SK-N-SH treated with all-trans-retinoic acid at 6 μM for 48 hours (cell line): ENCODE data around the gene HECA.

Source experiments
- ARNTL ChIP-seq: fragments of 450-650 bp; formaldehyde crosslinking; IDR thresholded peaks from 2 replicates; pipeline ENCODE4 v1.5.0; 2020; ENCODE audit warnings: low read depth, mild to moderate bottlenecking, moderate library complexity, borderline replicate concordance
- BACH2 ChIP-seq: fragments of 250-450 bp; sonication (Bioruptor Pico); IDR thresholded peaks from 2 replicates; pipeline ENCODE4 v1.9.0; 2021; ENCODE audit warnings: mild to moderate bottlenecking, borderline replicate concordance
- CREB5 ChIP-seq: fragments of 250-450 bp; sonication (Bioruptor Pico); IDR thresholded peaks from 2 replicates; pipeline ENCODE4 v1.5.1; 2020; ENCODE audit warnings: low read depth, mild to moderate bottlenecking, moderate library complexity
- CSDC2 ChIP-seq: fragments of 250-450 bp; sonication (Bioruptor Pico); IDR thresholded peaks from 2 replicates; pipeline ENCODE4 v1.5.0; 2020; ENCODE audit warnings: mild to moderate bottlenecking, moderate library complexity
- ISL1 ChIP-seq: fragments of 250-450 bp; sonication (Bioruptor Pico); IDR thresholded peaks from 2 replicates; pipeline ENCODE4 v2.1.2; 2022; ENCODE audit warnings: mild to moderate bottlenecking, moderate library complexity
- PATZ1 ChIP-seq: fragments of 250-450 bp; sonication (Bioruptor Pico); IDR thresholded peaks from 2 replicates; pipeline ENCODE4 v1.8.0; 2020; ENCODE audit warnings: mild to moderate bottlenecking, moderate library complexity, borderline replicate concordance
- POU6F1 ChIP-seq: fragments of 250-450 bp; sonication (Bioruptor Pico); IDR thresholded peaks from 2 replicates; pipeline ENCODE4 v1.8.0; 2021; ENCODE audit warnings: low read depth, mild to moderate bottlenecking, moderate library complexity, borderline replicate concordance
- RARB ChIP-seq: fragments of 250-450 bp; sonication (Bioruptor Pico); IDR thresholded peaks from 2 replicates; pipeline ENCODE4 v1.8.0; 2021; ENCODE audit warnings: mild to moderate bottlenecking, moderate library complexity
- SNAI2 ChIP-seq: fragments of 250-450 bp; sonication (Bioruptor Pico); IDR thresholded peaks from 2 replicates; pipeline ENCODE4 v1.5.0; 2020; ENCODE audit warnings: mild to moderate bottlenecking, moderate library complexity
- TSHZ2 ChIP-seq: fragments of 250-450 bp; sonication (Bioruptor Pico); IDR thresholded peaks from 2 replicates; pipeline ENCODE4 v1.5.0; 2020; ENCODE audit warnings: mild to moderate bottlenecking, moderate library complexity
- ZFP30 ChIP-seq: fragments of 450-650 bp; formaldehyde crosslinking; IDR thresholded peaks from 2 replicates; pipeline ENCODE4 v1.5.0; 2022; ENCODE audit warnings: mild to moderate bottlenecking, moderate library complexity
- ZNF565 ChIP-seq: fragments of 450-650 bp; formaldehyde crosslinking; conservative IDR thresholded peaks from 2 replicates; pipeline ENCODE4 v1.5.0; 2020; ENCODE audit warnings: low read depth, mild to moderate bottlenecking, moderate library complexity
- ZNF70 ChIP-seq: fragments of 450-650 bp; formaldehyde crosslinking; IDR thresholded peaks from 2 replicates; pipeline ENCODE4 v1.5.0; 2020; ENCODE audit warnings: mild to moderate bottlenecking, moderate library complexity
- ZNF8 ChIP-seq: fragments of 450-650 bp; formaldehyde crosslinking; IDR thresholded peaks from 2 replicates; pipeline ENCODE4 v1.5.0; 2020; ENCODE audit warnings: mild to moderate bottlenecking, moderate library complexity

- TF ChIP-seq ZNF8 (CRISPR knock-in tag) (no peak), ZNF565 (CRISPR knock-in tag) (no peak), ARNTL (CRISPR knock-in tag) (no peak), BACH2 (CRISPR knock-in tag) (no peak), RARB (CRISPR knock-in tag) (no peak), TSHZ2 (CRISPR knock-in tag) (no peak), CREB5 (CRISPR knock-in tag) (no peak), PATZ1 (CRISPR knock-in tag) (no peak), CSDC2 (CRISPR knock-in tag) (no peak), ZNF70 (CRISPR knock-in tag) (no peak), ZFP30 (CRISPR knock-in tag) (no peak), ISL1 (CRISPR knock-in tag) (no peak), POU6F1 (no peak), SNAI2 (no peak)
Observed at GRCh38 chr6:139134064-139134395, 850 bp upstream of the HECA start.
